GM23338 (cell line): ENCODE measurements around the gene NLK.

Source experiments
- CREB1 ChIP-seq: fragments of 250-450 bp; sonication (Bioruptor Pico); IDR thresholded peaks from 2 replicates; pipeline ENCODE4 v1.5.0; 2020; ENCODE audit warnings: low read depth, mild to moderate bottlenecking, moderate library complexity
- EZH2 ChIP-seq: fragments of 200-600 bp; sonication (generic); IDR thresholded peaks from one replicate; pipeline ENCODE4 v1.8.0; 2017; ENCODE audit warnings: antibody characterized with exemption, mild to moderate bottlenecking, low read depth; ENCODE audit not compliant: unreplicated experiment
- POLR2AphosphoS5 ChIP-seq: IDR thresholded peaks from 2 replicates; pipeline ENCODE4 v1.6.1; 2016; ENCODE audit warnings: antibody characterized with exemption, low read depth
- TF ChIP-seq, protein P1 (sequence below), 2 experiments: fragments of 200-600 bp in 1 of 2; sonication (generic) in 1 of 2; conservative IDR thresholded peaks; 2 replicates each; pipeline versions ENCODE4 v1.5.1 to v1.6.1; 2016 to 2017; ENCODE audit warnings: antibody characterized with exemption in 2 of 2, low read depth in 2 of 2, mild to moderate bottlenecking in 2 of 2, moderate library complexity in 1 of 2

DNA sequence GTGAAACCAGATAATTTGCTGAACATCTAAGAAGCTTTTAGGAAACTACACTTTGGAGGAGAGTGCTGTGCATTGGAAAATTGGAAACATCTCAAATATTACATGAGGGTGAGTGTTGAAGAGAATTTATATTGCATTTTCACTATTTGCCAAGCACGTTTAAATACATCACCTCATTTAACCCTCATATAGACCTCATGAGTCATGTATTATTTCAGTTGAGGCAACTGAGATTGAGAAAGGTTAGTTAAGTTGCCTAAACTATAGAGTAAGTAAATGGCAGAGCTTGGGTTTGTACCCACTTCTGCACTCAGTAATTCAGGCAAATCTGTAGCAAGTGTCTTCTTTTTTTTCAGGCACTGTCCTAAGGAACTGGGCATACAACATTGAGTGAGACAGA lies 3.7 kb upstream of the NLK start:
- TF ChIP-seq EZH2 (no peak), POLR2AphosphoS5 (no peak), CREB1 (CRISPR knock-in tag) (no peak)
- TF ChIP-seq, protein P1, sequence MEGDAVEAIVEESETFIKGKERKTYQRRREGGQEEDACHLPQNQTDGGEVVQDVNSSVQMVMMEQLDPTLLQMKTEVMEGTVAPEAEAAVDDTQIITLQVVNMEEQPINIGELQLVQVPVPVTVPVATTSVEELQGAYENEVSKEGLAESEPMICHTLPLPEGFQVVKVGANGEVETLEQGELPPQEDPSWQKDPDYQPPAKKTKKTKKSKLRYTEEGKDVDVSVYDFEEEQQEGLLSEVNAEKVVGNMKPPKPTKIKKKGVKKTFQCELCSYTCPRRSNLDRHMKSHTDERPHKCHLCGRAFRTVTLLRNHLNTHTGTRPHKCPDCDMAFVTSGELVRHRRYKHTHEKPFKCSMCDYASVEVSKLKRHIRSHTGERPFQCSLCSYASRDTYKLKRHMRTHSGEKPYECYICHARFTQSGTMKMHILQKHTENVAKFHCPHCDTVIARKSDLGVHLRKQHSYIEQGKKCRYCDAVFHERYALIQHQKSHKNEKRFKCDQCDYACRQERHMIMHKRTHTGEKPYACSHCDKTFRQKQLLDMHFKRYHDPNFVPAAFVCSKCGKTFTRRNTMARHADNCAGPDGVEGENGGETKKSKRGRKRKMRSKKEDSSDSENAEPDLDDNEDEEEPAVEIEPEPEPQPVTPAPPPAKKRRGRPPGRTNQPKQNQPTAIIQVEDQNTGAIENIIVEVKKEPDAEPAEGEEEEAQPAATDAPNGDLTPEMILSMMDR (conservative IDR thresholded peaks at IDR 0.05; ENCODE audit: low read depth in 2 of 2) = no peak
